IPS DF 4.7 (cell line): ENCODE measurements around the gene OR6C75.
"Not testable (repeated sequence)": the region's sequence is repeated elsewhere in the genome, so short reads cannot be mapped to it uniquely, and the experiment has no call there.

Source experiments
- DNase-seq: peaks from one replicate; pipeline ENCODE4 v3.0.0-alpha.2; 2013; ENCODE audit warnings: low spot score; ENCODE audit errors: extremely low read depth

OR6C75 gene

GRCh38 chr12:55362675-55363074, at the start of gene OR6C75:
Gene OR6C75, plus strand, starts transcription at chr12:55362975. Its CDS starts 2,136 bp downstream, at chr12:55365111.
- no peak for DNase-seq

DNA sequence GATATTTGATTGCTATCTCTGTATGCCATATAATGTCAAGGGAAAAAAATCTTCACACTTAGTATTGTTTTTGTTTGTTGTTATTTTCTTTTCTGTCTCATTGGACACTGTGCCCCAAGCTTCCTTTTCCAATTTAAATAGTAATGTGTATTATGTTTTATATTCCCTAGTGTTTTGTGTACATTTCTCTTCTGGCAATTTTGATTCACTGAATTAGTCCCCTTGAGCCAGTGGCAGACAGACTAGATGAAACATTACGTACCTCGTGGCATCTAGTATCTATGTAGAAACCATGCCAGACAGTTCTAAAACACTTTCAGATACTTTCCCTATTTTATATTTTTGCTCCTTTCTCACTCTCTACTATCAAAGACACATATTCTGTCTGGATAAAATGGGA, 48.7 kb upstream of the OR6C75 start, which contains the start of gene OR6C1:
TSS of gene OR6C1 (plus strand) at position 301 of the 400 bp plus-strand sequence. CDS start 6,257 bp downstream, outside the sequence.
- DNase-seq, result no peak

DNA sequence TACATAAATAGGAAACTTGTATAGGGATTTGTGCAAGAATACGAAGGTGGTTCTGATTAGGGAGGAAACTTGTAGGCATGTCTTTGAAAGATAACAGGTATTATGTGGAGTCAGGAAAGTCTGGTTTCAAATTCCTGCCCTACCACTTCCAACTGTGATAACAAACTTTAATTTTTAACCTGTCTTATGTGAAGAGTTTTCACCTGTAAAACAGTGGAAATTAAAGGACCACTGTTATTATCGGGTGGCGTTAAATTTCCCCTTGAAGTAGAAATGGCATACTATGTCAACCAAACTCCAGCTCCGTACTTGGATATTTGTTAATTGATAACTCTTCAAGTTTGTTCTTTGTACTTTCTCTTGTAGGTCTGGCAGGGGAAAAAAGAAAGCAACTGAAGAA, 42.6 kb upstream of the OR6C75 start:
- DNase-seq, result no peak

GRCh38 chr12:55325801-55326200, 37.0 kb upstream of the OR6C75 start:
- DNase-seq, result not testable (repeated sequence)

GRCh38 chr12:55330446-55330845, 32.3 kb upstream of the OR6C75 start, which contains the start of gene OR6C3:
Gene OR6C3, plus strand, starts transcription at chr12:55330746. Its CDS starts 955 bp downstream, at chr12:55331701.
- no peak for DNase-seq

GRCh38 chr12:55336002-55336401, 26.8 kb upstream of the OR6C75 start:
- no peak for DNase-seq

DNA sequence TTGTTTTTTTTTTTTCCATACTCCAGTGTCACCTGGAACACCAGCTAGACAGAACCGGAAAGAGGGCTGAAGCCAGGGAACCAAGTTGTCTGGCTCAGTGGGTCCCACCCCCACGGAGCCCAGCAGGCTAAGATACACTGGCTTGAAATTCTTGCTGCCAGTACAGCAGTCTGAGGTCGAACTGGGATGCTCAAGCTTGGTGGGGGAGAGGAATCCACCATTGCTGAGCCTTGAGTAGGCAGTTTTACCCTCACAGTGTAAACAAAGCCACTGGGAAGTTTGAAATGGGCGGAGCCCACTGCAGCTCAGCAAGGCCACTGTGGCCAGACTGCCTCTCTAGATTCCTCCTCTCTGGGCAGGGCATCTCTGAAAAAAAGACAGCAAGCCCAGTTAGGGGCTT, 7.4 kb upstream of the OR6C75 start:
- not testable (repeated sequence) for DNase-seq

DNA sequence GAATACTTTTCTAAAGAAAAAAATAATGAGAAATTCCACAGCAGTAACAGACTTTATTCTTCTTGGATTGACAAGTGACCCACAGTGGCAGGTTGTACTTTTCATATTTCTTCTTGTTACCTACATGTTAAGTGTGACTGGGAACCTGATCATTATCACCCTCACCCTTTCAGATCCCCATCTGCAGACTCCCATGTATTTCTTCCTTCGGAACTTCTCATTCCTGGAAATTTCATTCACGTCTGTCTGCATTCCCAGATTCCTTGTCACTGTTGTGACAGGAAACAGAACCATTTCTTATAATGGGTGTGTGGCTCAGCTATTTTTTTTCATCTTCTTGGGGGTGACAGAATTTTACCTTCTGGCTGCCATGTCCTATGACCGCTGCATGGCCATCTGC, 2.3 kb downstream of the OR6C75 start:
- no peak for DNase-seq

DNA sequence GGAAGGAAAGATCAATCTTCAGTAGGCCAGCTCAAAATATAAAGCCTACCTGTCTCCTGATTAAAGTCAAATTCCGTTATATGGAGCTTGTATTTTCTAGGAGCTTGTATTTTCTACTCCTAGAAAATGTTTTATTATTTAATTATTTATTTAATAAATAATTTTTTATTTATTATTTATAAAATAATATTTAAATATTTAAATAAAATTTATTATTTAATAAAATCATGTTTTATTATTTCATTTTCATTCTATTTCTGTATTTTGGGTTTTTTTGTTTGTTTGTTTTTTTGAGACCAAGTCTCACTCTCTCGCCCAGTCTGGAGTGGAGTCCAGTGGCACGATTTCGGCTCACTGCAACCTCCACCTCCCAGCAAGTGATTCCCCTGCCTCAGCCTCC, 9.7 kb downstream of the OR6C75 start:
- DNase-seq, result no peak

DNA sequence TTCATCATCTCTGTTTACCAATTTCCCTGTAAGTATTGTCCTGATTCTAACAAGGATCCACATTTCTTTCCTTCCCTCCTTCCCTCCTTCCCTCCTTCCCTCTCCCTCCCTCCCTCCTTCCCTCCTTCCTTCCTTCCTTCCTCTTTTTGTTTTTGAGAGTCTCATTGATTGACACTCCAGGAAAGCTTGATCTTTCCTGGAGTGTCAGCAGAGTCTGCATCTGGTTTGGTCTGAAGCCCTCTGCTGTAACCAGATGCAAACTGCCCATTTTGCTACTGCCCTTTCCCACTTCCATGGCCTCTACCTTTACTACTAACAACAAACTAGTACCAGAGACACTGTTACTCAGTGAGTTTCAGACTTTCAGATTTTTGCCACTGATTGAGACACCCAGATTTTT, 23.1 kb downstream of the OR6C75 start:
- DNase-seq, result no peak

DNA sequence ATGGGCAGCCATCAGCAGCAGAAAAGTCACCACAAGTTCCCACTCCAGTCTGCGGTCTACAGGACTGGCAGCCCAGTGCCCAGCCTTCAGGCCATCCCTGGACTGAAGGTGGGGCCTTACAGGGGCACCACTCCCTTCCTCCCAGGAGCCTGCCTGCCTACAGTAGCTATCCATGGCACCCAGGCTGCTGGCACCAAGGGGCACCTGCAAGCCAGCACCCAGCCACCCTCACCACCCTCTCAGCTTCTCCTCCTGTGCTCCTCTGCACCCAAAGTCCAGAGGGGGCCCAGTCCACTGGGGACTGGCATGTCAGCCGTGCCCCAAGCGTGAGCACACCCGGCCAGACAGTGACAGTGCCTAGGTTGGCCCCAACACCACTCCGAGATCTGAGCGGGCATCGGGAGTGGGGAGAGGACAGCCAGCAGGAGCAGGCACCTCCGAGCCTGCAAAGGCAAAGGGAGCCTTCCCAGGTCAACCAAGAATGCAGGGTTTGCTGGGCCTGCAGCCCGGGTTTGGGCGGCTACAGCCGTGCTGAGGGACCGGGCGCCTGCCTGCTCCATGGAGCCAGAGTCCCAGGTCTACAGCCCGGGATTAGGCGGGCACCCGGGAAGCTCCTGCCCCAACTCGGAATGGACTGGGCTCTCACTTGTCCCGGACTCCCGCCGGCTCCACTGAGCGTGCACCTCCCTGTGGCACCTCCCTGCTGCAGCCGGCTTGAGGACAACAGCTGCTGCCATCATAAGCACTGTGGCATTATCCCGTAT, 29.4 kb downstream of the OR6C75 start:
- no peak for DNase-seq

- no peak for DNase-seq
Measured at GRCh38 chr12:55396326-55396725, 33.6 kb downstream of the OR6C75 start.

- DNase-seq, result no peak
Measured at GRCh38 chr12:55400229-55400628, 37.5 kb downstream of the OR6C75 start, which contains the start of gene OR6C65. Gene OR6C65, plus strand, starts transcription at chr12:55400529. Its CDS starts 0 bp downstream, at chr12:55400529.

DNA sequence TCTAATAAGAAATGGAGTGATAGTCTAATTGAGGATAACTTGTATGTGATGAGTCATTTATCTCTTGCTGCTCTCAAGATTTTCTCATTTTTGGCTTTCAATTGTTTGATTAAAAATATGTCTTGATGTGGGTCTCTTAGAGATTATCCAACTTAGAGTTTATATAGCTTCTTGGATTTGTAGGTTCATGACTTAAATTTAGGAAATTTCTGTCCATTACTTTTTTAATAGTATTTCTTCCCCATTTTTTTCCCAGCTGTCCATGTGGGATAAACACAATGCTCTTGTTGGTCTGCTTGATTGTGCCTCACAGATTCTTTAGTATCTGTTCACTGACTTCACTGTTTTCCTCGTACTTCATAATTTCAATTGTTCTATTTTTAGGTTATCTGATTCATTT, 45.1 kb downstream of the OR6C75 start:
- DNase-seq, result no peak

DNA sequence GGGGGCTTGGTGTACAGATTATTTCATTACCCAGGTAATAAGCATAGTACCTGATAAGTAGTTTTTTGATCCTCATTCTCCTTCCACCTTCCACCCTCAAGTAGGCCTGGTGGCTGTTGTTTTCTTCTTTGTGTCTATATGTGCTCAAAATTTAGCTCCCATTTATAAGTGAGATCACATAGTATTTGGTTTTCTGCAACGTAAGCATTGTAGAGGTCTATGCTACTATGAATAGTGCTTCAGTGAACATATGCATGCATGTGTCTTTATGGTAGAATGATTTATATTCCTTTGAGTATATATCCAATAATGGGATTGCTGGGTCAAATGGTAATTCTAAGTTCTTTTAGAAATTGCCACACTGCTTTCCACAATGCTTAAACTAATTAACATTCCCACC, 46.4 kb downstream of the OR6C75 start:
- not testable (repeated sequence) for DNase-seq

DNA sequence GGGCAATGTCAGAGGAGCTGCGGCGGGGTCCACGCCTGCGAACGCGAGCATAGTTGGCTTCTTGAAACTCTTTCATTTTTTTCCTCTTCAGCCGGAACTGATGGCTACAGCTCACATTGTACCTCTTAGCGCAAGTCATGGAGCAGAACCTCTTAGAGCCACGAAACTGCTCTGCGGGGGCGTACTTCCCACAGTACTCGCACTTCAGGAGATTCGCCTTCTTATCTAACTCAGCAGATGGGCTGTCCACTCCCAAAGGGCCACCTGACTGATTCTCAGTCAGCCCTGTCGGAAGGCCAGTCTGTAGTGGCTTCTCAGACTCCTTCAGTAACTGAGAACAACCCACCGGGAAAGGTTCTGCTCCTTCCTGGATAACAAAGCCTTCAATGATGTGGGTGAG, 49.4 kb downstream of the OR6C75 start:
- DNase-seq, result not testable (repeated sequence)

DNA sequence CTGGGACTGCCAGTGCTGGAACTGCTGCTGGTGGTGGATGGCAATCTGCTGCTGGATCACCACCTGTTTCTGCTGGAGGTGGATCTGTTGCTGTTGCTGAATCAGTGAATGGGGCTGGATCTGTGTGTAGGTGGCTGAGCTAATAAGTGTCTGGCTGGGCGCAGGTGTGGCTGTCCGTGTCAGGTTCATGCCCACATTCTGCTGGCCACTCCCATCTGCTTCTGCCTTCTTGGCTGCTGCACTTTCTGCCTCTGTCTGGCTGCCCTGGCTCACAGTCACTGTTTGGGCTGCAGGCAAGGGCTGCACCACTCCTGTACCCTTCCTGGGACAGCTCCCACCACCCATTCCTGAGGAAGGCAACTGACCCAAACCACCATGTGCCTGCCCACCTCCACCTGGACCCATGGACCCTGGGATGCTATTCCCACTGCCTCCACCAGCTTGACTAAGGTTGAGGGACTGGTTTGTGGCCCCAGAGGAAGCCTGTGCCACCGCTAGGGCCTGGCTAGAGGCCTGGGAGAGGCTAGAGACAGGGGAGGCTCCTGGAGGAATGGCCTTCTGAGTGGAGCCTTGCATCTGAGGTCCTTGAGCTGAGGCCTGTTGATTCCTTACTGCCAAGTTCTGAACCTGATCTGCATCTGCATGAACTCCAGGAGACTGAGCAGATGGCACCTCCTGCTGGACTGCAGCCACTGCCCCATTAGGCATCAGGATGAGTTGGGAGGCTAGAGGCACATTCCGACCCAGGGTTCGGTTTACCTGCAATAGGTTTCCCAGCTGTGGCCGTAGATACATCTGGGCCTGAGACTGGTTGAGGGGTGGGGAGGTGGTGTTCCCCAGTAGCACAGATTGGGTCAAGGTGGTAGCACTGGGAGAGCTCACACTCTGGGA, 51.0 kb downstream of the OR6C75 start:
- not testable (repeated sequence) for DNase-seq

- DNase-seq, result not testable (repeated sequence)
Measured at GRCh38 chr12:55414396-55414823, 51.6 kb downstream of the OR6C75 start.

DNA sequence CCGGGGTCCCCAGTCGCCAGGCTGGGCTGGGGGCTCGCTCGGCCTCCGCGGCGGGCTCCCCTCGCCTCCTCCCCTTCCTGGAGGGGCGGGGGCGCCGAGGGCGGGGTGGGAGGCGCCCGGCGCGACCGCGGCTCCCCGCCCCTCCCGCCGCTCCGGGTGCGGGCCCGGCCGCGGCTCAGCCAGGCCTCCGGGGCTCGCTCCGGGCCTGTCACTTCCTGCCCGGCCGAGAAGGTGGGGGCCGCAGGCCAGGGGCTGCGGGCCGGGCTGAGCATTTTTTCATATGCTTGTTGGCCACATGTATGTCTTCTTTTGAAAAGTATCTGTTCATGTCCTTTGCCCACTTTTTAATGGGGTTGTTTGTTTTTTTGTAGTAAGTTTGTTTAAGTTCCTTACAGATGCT, 52.1 kb downstream of the OR6C75 start:
- DNase-seq, result not testable (repeated sequence)

DNA sequence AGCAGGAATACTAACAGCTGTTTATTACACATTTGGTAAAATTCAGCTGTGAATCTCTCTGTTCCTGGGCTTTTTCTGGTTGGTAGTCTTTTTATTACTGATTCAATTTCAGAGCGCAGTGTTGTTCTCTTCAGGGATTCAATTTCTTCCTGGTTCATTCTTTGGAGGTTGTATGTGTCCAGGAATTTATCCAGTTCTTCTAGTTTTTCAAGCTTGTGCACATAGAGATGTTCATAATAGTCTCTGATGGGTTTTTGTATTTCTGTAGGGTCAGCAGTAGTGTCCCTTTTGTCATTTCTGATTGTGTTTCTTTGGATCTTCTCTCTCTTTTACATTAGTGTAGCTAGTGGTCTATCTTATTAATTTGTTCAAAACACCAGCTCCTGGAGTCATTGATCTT, 54.2 kb downstream of the OR6C75 start:
- DNase-seq, result no peak
